Measurements from ENCODE around the gene AGAP1. TPM values are rescaled to one million over a fixed set of nuclear protein-coding genes. Genes with fewer than 3 reads are reported as not detected.

AGAP1 gene
- total RNA-seq, 1 donor: 12.3 TPM

- H3K4me3 ChIP-seq (ENCODE audit: low read depth, low read length): no peak overlapping the region
- TF ChIP-seq CTCF (IDR thresholded peaks at IDR 0.05; ENCODE audit: insufficient read depth, low read length): no peak
- no peak for DNase-seq (ENCODE audit: low read depth)
These were observed 212.7 kb downstream of the AGAP1 start for GRCh38 chr2:235706506-235706905.

DNA sequence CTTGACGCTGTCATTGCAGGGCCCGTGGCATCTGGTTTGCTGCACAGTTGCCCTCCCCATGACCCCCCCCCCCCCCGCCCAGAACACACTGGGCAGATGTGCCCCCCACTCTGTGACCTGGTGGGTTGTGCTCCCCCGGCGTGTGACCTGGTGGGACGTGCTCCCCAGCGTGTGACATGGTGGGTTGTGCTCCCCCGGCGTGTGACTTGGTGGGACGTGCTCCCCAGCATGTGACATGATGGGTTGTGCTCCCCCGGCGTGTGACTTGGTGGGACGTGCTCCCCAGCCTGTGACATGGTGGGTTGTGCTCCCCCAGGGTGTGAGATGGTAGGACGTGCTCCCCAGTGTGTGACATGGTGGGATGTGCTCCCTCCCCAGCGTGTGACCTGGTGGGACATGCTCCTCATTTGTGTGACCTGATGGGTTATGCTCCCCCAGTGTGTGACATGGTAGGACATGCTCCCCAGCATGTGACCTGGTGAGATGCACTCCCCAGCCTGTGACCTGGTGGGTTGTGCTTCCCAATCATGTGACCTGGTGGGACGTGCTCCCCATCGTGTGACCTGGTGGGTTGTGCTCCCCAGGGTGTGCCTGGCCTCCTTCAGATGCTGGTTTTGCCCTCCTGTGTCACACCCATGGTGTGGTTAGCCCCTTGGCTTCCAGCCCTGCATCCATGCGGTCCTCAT is 213.7 kb downstream of the AGAP1 start:
- TF ChIP-seq CTCF (IDR thresholded peaks at IDR 0.05; ENCODE audit: insufficient read depth, low read length): no peak
- no peak for DNase-seq (ENCODE audit: low read depth)
- H3K4me3 ChIP-seq (ENCODE audit: low read depth, low read length): no peak overlapping the region

GRCh38 chr2:235709124-235709813 is 215.4 kb downstream of the AGAP1 start:
- H3K4me3 ChIP-seq (ENCODE audit: low read depth, low read length): no peak overlapping the region
- no peak for TF ChIP-seq CTCF (IDR thresholded peaks at IDR 0.05; ENCODE audit: insufficient read depth, low read length)
- no peak for DNase-seq (ENCODE audit: low read depth)

- H3K4me3 ChIP-seq (ENCODE audit: low read depth, low read length): no peak overlapping the region
- TF ChIP-seq CTCF (IDR thresholded peaks at IDR 0.05; ENCODE audit: insufficient read depth, low read length): no peak
- no peak for DNase-seq (ENCODE audit: low read depth)
These were observed 216.4 kb downstream of the AGAP1 start for GRCh38 chr2:235709969-235710879.

GRCh38 chr2:235710933-235711332 is 217.1 kb downstream of the AGAP1 start:
- TF ChIP-seq CTCF (IDR thresholded peaks at IDR 0.05; ENCODE audit: insufficient read depth, low read length): no peak
- no peak overlapping the region for H3K4me3 ChIP-seq (ENCODE audit: low read depth, low read length)
- no peak for DNase-seq (ENCODE audit: low read depth)

GRCh38 chr2:235711527-235711926 is 217.7 kb downstream of the AGAP1 start:
- TF ChIP-seq CTCF (IDR thresholded peaks at IDR 0.05; ENCODE audit: insufficient read depth, low read length): no peak
- no peak for DNase-seq (ENCODE audit: low read depth)
- no peak overlapping the region for H3K4me3 ChIP-seq (ENCODE audit: low read depth, low read length)
